GM19025 (cell line): ENCODE data around the gene PPP1R7.

Experiments
- ATAC-seq: cut with Tn5 transposase; IDR thresholded peaks from one replicate; pipeline ENCODE4 v1.9.1; 2021; ENCODE audit warnings: mild to moderate bottlenecking, low read depth, moderate library complexity; ENCODE audit not compliant: unreplicated experiment

The PPP1R7 gene

DNA sequence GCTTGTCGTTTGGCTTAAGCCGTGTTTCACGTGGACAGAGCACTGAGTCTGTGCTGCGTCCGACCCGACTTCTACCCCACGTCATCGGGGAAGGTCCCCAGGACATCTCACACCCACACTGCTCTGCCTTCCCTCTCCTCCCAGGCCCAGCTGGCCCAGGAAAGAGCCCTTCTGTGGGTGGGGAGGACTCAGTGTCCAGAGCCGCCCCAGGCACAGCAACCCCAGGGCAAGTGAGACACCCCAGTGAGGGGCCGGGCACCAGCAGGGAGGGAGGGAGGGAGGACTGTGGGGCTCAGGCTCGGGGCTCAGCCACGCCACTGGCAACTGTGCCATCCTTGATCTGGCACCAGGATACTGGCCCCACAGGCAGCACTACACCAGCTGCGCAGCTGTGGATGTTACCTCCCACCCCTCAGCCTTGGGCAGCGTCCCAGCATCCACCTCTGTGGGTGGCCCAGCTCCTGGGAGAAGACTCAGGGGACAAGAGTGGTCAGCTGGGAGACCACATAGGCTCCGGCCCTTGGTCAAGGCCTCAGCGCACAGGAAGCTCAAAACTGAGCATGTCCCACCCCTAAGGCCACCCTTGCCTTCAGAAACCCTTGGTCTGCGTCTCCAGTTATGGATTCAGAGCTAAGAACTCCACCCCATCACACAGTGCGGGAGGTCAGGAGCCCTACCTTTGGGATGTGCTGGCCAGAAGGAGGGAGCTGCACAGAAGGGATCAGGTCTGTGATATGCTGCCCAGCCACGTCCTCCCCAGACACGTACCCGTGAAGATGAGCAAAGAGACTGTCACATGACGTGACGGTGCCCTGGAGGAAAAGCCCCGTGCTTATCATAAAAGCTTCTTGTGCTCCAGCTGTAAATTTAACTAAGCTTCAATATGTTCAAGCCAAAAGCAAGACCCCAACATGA is 12.7 kb upstream of the PPP1R7 start:
- ATAC-seq: no peak

DNA sequence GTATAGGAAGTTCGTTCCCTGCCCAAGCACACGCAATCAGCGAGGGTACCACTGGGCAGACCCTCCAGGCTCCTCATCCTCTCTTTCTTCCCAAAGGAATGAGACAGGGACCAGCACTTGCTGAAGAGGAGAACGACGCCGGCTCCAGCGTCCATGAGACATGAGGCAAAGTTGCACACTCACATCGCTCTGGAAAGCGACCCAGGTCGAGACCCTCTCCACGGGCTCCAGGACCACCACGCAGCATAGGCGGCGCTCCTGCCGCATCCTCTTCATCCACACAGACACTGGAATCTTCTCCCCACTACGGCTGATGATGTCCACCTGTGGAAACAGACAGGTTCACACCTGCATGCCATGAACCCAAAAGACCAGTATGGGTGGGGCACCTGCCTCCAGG is 11.8 kb upstream of the PPP1R7 start:
- ATAC-seq: no peak

DNA sequence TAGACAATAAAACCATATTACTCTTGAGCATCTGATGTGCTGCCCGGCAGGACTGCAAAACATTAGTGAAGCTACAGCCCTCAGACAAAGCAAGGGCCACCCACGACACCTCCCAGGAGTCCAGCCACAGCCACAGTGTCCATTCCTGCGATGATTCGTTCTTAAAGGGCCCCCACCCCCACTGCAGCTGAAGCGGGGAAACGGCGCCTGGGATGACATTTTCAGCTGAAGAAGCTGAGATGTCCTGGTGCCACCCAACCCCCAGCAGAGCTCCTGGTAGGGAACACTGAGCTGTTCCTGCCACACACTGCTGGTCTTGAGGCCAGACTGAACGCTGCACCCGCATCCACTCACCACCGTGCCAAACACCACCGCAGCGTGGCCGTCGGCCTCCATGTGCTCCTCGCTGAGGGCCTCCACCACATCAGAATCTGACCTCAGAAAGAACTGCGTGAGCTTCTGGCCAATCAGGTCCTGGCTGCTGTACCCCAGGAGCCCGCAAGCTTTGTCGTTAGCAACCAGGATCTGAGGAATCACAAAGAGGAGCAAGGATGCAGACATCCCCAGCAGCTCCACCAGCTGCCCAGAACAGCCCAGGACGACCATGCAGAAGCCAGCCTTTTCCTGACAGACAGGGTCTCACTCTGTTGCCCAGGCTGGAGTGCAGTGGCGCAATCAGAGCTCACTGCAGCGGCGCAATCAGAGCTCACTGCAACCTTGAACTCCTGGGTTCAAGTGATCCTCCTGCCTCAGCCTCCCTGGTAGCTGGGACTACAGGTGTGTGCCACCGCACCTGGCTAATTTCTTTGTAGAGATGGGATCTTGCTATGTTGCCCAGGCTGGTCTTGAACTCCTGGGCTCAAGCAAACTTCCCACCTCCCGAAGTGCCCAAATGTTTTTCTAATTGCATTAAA is 10.5 kb upstream of the PPP1R7 start:
- no peak for ATAC-seq

GRCh38 chr2:241140445-241140840 is 9.8 kb upstream of the PPP1R7 start:
- no peak for ATAC-seq

- ATAC-seq: no peak
These were observed 9.0 kb upstream of the PPP1R7 start for GRCh38 chr2:241141214-241141770.

DNA sequence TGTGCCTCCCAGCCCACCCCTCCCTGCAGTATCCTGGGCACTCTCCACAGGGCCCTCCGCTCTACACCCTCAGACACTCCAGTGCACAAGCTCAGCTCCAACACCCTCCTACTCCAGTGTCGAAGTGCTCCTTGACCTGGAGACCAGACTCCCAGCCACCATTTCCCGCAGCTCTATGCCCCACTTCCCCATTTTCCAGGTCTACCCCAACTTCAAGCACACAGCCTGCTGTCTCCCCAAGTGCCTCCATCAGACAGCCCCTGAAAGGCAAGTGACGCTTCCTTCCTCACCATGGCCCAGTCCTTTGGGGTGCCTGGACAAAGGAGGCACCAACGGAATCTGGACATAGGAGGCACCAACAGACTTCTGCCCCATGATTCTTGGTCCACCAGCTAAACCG is 8.2 kb upstream of the PPP1R7 start:
- no peak for ATAC-seq

DNA sequence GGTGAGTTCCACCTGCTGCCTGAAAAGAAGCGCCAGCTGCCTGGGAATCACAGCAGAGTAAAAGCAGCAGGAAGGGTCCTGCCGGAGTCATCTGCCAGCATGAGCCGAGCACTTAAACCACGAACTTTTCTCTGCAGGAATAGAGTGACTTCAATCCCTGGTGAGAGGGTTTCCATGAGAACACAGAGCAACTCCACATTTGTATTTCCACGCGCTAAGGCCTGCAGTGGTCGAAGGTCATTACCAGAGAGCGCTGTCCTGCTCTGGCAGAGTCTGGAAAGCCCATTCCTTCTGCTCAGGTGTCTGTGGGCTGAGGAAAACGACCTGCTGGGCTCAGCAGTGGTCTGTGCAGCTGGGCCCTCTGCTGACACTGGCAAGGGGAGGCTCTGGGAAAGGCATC is 7.7 kb upstream of the PPP1R7 start:
- ATAC-seq: no peak

- ATAC-seq: no peak
These were observed 4.0 kb upstream of the PPP1R7 start for GRCh38 chr2:241146286-241146685.

DNA sequence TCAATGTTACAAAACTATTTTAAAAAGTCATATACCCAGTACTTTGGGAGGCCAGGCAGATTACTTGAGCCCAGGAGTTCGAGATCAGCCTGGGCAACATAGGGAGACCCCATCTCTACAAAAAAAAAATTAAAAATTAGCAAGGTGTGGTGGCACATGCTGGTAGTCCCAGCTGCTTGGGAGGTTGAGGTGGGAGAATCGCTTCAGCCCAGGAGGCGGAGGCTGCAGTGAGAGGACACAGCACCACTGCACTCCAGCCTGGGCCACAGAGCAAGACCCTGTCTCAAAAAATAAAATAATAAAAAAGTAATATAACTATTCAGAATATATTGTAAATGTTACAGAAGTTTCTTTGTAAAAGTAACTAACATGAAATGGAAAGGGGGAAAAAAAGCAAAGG is 2.9 kb upstream of the PPP1R7 start:
- ATAC-seq: no peak

DNA sequence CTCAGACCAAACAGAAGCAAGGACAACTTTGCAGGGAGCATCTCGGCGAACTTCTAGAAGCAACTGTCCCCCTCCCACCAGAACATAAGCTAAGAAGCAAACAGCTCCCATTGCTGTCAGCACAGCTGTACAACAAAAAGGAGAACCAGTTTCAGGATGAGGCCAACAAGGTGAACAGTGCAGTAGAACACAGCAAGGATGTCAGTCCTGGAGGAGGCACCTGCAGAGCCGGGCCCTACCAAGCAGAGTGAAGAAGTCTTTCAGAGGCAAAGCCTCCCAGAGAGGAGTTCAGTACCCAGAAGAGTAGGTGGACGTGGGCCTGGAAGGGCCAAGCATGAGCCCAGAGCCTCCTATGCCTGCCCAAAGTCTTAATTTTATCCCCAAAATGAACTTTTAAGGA is 2.0 kb upstream of the PPP1R7 start:
- ATAC-seq: no peak

DNA sequence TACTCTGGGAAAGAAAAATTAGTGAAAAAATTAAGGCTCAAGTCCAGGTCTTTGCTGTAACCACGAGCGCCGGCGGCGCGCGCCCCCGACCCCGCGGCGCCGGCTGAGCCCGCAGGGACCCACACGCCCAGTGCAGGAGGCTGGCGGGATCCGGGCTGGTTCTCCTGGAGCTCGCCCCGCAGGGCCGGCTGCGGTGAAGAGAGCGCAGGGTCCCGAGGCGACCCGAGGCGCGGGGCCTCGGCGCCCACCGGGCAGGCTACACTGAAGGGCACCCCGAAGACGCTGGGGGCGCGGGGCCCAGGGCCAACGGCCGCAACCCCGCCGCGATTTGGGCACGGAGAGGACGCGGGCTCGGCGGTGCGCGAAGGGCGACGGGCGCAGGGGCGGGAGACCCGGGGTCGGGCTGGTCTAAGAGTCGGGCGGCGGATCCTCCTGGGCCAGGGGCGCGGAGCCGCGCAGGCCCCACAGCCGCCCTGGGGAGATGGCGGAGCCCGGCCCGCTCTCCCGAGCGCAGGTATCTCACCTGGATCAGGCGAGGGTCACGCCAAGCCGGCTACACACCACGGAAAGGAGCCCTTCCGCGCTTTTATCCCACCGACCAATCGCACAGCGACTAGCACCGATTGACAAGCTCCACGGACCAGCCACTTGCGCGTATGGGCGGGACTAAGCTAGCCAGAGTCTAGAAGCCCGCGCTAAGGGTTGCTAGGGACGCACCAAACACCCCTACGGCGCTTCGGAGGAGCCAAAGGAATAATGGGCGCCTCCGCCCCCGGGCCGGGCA is 1.2 kb upstream of the PPP1R7 start, which contains the start of gene PASK:
TSS of gene PASK (minus strand) at position 582 of the 784 bp plus-strand sequence. CDS start 6,440 bp downstream, outside the sequence.
- ATAC-seq: peak; percentile 59

GRCh38 chr2:241149675-241149924 is 667 bp upstream of the PPP1R7 start:
- peak; percentile 3 for ATAC-seq

DNA sequence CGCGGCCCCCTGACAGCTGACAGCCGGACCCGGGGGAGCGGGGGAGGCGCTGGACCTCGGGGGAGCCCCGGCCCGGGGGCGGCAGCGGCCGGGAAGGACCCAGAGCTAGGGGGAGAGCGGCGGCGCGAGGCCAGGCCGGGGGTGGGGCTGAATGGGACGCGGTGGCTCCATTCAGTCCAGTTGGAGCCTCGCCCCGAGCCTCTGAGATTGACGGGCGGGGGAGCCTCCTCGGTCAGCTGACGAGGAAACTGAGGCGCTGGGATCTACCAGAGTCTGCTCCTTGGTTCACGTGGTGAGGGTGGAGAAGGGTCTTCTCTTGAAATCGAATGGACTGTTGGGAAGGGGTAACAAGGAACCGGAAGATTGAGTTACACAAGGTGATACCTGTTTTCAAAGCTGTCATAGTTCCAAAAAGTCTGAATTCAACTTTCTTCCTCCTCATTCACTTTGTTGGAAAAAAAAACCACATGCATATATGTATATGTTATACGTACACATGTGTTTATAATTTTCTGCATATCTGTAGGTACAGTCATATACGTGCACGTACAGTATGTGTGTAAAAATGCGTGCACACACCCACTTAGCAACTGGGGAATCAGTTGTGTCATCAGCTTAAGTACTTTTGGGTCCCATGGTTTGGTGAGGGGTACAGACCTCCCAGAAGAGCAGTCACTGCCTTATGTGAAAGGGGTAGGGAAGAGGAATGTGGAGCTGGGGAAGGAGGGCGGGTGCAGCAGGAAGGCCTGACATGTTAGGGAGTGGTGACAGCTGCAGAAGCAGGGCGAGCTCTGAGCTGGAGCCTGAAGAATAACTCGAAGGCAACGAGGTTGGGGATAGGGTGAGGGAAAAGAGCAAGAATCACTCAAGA is 628 bp downstream of the PPP1R7 start:
- ATAC-seq: no peak

GRCh38 chr2:241151934-241152660 is 1.8 kb downstream of the PPP1R7 start:
- no peak for ATAC-seq

DNA sequence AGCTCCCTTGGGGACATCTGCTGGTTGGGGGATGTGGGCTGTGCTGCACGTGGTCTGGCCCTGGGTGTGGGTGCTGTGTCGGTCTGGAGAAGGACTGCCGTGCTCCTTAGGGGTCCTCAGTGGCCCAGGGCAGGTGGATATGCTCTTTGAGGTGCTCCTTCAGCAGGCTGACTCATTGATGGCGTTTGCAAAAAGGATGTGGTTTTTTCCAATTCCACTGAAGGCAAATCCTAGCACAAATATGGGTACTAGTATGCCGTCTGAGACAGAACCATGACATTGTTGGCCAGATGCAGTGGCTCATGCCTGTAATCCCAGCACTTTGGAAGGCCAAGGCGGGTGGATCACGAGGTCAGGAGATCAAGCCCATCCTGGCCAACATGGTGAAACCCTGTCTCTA is 3.3 kb downstream of the PPP1R7 start:
- no peak for ATAC-seq

GRCh38 chr2:241154915-241155314 is 4.6 kb downstream of the PPP1R7 start:
- no peak for ATAC-seq

DNA sequence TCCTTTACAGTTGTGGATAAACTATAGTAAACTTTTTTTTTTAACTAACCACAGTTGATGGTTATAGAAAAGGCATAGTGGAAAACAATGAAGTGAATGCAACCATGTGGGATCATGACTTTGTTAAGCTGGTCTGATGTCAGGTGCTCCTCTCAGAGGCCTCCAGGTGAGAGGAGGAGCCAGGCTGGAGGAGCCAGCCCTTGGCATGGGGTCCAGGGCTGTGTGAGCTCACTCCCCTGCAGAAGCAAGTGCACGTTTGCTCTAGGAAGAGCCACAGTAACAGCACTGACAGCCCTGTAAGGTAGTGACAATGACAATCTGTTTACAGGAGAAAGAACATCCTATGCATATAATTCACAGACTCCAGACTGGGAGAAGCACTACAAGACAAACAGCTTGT is 5.7 kb downstream of the PPP1R7 start:
- no peak for ATAC-seq

- no peak for ATAC-seq
These were observed 6.7 kb downstream of the PPP1R7 start for GRCh38 chr2:241156971-241157441.
